Bone marrow (tissue), 2 donors: ENCODE results near the gene ARHGEF28.

Experiments
- DNase-seq, 2 donors: peaks; one replicate each; lab custom pipeline; 2025; lab: John Stamatoyannopoulos, UW

The ARHGEF28 gene

DNA sequence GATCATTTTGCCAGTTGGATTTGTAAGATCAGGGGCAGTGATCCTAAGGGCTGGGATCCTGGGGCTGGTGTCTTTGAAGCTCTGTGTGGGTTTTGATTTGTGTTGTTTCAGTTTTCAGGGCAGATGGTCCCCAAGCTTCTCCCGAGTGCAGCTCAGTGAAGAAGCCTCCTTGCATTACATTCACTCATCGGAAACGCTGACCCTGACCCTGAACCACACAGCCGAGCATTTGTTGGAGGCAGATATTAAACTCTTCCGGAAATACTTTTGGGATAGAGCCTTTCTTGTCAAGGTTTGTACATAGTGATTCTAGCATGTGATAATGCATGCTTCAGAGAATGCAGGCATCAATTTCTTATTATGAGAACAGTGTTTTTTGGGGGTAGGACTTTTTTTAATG lies 150.4 kb downstream of the ARHGEF28 start:
- DNase-seq = no peak

DNA sequence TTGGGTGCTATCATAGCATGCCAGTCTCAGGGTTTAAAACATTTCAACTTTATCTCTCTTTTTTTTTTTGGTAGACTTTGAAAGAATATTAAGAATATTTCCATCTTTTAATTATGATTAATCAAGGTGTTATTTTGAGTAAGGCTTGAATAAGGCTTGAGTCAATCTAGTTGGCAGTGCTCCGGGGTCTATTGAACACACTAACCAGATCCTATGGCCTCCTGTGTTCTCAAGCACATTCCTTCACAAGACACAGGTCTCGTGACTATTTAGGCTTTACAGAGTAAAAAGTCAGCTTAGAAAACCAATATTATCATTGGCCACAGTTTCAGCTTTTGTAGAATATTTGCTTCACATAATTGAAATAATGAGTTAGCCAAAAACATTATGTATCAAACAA lies 151.2 kb downstream of the ARHGEF28 start:
- no peak for DNase-seq

DNA sequence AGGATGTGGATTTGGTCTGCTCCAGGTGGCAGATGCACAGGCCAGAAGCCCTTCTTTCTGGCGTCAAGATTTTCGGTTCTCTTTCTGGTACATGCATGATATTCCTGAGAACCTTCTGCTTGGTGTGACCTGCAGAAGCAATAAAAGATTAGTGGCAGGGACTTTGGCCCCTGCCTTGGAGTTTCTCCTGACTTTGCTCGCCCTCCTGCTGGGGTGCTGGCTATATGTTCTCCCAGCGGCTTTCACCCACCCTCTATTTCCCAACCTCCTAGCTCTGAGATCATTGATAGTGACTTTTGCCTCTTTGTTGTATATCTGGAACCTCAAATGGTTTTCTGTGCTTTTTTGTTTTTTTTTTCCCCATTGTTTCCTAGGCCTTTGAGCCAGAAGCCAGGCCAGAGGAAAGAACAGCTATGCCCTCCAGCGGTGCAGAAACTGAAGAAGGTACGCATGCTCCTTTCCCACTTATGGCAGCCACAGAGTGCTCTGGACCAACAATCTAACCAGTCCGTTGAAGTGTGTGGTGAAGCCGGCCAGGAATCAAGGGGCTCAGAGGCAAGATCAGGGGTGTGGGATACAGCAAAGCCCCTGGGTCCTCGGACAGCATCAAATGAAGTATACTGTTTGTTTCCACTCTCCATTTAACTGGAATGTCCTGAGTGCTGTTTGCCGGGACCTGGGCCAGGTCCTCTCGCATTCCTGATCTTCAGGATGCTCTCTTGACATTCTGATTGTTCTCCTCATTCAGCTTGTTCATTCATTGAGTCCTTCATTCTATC lies 154.5 kb downstream of the ARHGEF28 start:
- DNase-seq = no peak

DNA sequence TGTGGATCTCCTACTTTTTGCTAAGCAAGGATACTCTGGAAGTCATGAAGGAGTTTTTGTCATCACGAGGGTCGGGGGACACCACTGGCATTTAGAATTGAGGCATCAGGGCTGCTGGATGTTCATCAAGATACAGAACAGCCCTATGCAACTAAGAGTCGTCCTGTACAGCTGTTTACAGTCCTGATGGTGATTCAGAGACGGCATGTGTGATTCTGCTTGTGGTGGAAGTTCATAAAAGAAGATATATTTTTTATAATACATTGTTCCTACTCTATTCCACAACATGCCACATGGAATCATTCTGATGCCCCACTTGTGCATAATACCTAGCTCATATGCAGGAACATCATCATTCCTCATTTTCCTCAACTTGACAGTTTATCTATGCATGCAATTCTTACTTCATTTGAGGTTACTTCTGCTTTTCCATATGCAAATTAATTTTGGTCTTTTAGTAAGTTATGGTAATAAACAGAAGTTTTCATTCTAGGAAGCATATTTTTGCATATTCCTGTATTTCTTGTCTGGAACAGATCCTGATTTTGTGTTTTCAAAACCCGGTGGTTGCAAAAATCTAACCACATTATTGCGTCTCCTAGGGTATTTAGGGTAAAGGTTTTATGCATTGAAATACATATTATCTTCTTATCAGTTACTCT lies 155.2 kb downstream of the ARHGEF28 start:
- no peak for DNase-seq

DNA sequence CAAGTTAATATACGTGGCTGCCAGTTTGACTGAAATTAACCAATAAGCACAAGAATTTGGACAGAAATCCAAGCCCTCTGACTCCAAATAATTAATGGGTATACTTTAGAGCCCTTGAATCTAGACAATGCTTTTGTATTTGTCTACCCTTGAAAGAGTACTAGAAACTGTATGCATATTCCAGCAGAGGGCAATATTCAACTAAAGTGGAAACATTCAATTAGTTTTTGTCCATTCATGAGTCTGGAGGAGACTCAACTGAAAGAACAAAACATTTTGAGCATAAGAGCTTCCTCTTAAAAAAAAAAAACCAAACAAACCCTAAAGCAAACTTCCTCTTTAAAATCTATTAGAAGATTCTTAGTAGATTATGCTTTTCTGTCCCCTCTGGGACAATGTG lies 157.8 kb downstream of the ARHGEF28 start:
- DNase-seq = peak in 1 of 2 donors; percentile 36

DNA sequence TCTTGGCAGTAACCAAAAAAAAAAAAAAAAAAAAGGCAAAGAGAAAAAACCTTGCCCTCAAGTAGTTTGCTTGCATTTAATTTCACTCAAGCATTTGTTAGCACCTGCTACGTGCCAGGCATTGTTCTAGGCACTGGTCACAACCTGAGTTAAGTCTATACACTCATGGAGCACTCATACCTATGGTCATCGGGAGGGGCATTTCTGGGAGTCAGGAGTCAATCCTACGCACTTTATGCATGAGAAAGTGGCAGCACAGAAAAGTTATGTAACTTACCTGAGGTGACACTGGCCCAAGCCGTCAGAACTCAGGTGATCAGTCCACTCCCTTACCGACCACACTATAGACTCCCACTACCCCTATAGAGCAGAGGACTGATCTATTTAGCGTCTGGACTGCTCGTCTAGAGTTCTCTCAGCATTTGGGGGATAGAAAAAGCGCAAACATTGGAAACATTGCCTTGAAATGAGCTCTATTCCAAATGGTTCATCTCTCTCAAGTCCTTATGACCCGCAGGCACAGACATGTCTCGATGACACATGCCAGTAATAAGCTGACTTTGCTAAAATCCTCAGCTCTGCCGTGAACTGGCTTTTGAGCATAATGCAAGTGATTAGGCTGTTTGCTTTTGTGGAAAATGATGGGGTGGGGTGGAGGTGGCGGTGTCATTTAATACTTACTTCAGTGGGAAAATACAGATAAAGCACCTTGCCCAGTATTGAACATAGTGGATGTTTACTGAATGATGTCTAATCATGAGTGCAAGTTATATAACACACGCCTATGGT lies 160.2 kb downstream of the ARHGEF28 start:
- DNase-seq = no peak

DNA sequence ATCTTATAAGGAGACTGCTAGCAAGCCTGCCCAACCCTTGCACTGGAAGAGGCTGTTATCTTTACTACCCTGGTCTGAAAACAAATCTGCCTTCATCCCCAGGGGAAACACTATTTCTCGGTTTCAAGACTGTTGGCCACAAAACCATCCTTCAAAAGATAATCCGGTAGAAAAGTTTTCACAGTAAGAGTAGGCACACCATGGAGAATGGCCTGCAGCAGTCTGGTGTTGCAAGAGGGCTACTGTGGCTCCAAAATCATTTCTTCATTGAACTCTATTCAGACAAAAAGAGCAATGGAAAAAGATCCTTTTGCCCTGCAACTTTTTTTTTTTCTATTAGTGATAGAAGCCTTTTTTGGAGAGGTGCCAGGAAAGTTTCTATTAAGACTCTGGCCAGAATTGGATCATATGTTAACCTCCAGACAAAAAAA lies 163.9 kb downstream of the ARHGEF28 start:
- DNase-seq = no peak

DNA sequence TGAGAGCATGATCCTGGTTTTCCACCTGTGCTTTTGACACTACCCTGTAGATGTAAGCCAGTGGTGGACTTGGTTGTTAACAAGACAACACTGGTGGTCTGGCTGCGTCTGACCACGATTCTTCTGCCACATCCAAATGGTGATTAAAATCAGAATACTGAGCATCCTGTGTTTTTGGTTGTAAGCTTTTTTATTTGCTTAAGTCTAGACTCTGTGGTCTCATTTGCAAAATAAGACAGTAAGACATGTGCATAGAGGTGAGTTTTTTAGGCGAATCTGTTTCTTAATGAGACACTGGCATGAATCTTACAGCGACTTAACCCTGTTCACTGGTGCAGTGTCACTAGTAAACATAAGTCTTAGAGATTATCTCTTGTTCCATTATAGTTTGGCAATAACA lies 165.4 kb downstream of the ARHGEF28 start:
- no peak for DNase-seq

DNA sequence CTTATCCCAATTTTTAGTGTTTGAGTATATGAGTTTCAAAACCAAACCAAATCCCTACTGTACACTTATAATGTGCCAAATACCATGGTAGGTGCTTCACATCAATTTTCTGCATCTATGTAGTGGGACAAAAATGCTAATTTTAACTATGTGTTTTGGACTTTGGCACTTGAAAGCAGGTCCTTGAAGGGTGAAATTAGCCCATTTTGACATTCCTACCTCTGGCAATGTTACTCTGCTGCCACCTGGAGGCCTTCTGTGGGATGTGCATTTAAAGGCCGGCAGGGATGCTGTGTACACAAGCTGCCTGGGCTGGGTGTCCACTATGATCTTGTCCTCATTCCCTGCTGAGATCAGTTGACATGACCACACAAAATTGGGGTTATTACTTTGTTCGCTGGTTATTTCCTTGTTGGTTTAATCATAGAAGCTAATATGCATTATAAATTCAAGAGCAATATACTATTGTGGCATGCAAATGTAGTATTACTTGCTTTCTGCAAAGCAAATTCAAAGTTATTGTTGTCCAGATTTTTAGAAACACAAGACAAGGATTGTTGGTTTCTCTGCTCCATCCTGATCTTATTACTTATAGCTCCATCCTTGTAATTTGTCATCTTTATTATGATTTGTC lies 166.8 kb downstream of the ARHGEF28 start:
- peak; percentile 10 to 28 for DNase-seq

DNA sequence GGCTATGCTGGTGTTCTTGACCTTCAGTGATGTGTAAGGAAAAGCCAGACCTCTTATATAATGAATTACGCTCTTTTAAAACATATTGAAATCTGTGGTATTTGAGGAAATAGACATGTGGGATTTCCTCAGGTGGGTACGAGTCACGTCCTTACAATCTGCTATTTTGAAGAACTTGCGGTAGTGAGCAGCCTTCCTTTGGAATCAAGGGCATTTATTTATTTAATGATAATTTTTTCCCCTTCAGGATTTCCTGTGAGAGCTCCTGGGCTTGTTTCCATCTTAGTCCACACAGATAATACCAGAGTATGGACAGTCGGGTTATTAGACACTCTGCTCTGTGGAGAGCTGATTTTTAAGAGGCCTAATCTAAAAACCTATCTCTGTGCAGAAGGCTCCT lies 167.9 kb downstream of the ARHGEF28 start:
- no peak for DNase-seq

DNA sequence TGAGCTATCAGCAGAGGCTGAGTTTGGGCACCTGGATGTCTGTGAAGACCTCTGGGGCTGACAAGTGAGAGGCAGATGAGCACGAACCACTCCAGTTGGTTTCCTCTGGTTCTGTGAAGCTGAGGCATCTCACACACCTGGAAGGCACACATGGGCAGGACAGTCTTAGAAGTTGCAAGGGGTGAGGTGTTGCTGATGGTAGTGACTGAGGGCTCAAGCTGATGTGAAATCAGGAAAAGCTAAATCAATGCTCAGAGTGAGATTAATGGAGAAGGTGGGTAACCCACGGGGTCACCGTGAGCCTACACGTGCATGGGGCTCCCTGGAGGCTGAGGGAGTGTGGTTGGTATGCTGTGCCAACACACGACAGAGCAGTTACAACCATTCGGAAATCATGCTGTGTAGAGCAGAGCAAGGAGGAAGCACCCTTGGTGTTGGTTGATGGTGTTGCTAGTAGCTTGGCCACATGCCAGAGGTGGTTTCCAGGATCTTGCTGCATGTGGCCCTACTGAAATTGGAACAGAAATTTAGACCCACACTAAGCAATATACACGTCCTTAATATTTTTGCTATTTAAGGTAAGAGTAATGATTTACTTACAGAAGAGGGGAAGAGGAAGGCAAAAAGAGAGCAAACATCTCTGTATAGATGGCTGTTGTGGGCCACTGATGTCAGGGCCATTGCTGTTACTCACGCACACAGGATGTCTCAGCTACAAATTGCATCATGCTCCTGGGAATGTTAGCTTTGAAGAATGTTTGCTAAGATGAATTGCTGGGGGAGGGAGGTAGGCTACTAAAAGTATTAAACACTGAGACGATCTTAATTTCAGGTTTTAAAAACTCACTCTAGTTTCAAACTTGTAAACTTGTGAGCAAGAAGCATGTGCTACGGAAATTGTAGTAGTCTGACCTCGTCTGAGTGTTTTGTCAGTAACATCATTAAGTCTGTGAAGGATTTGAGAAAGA lies 170.5 kb downstream of the ARHGEF28 start:
- DNase-seq = peak in 1 of 2 donors; percentile 15

DNA sequence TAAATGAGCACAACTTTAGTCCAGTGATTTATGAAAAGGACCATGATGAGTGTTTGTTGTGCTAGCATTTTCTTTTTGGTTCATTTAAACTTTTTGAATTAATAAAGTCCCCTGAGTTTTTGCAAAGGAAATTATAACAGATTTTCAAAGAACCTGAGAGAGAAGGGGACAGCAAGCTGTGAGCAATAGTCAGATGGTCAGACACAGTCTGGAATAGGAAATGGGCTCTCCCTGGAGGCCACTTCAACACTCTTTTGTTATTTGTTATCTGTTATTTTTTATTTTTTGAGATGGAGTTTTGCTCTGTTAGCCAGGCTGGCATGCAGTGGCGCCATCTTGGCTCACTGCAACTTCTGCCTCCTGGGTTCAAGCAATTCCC lies 171.1 kb downstream of the ARHGEF28 start:
- DNase-seq = no peak

DNA sequence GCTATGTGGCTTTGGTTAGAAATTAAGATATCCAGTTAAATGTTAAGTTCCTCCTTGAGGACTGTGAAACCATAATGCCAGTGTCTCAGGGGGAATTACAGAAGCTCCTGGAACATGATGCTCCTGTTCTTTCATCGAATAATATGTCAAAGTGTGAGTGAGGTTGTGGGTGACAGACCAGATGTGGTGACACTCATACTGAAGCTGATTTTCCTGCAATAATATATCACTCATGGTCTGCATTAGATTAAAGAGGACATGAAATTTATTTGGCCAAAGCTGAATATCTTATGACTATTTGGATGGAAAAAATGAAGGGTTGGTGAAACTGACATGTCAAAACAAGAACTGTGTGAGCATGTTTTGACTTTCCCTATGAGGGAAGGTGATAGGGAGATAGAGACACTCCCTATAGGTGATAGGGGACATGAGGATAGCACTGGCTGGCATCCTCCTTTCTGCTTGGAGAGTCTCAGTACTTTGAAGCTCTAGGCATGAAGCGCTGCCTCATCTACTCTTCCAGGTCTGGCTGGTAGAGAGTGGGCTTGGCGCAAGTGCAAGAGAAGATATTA lies 173.5 kb downstream of the ARHGEF28 start:
- DNase-seq = no peak

DNA sequence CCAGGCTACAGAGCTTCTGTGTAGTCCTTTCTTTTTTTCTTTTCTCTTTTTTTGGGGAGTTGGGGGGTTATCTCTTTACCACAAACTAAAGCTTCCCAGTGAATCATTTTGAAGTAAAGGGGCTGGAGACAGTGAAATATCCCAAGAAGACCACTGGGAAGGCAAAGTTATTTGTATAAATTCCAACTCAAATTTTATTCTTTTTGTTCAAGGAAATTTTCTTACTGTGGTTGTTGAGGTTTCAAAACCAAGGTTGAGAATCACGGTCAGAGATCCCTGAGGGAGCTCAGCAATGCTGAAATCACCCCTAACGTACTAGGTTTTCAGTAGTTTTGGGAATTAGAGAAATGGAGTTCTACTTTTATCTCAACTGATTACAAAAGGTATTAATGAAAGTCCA lies 175.7 kb downstream of the ARHGEF28 start:
- no peak for DNase-seq

DNA sequence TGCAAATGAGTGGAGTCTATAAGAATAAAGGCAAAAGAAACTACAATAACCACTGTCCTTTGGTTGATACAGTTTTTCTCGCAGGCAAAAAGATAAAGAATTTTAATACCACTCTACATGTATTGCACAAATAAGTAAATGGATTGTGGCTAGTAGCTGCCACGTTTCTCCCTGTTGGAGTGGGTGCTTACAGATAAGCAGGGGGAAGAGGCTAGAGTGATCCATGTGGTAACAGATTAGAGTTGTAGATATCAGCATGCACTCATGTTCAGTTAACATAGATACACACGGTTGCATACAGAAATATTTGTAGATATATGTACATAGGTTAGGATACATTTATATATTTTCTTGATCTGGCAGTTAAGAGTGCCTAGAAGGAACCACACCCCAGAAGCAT lies 179.5 kb downstream of the ARHGEF28 start:
- DNase-seq = no peak

DNA sequence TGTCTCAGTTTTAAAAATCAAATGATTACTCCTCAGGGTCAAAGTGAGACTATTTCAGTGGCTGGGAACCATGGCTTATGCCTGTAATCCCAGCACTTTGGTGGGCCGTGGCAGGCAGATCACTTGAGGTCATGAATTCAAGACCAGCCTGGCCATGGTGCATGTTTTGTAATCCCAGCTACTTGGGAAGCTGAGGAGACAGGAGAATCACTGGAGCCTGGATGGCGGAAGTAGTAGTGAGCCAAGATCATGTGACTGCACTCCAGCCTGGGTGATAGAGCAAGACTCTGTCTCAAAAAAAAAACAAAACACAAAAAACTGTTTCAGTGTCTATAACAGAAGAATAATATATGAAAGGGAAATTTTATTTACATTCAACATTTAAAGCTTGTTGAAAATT lies 182.9 kb downstream of the ARHGEF28 start:
- DNase-seq = no peak

DNA sequence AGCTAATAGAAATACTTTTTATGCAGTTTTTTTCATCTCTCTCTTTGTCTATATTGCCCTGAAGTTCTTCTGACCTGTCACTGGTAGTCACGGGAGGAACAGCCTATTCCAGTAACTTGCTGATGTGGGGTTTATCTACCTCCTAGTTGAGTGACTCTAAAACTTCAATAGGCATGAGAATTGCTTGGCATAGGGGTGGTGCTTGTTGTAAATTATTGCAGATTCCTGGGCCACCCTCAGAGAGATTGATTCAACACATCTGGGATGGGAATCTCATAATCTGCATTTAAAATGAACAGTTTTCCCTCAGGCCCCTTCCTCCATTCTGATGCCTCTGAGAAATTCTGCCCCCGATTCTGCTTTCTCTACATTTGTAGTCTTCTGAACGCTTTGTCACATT lies 184.4 kb downstream of the ARHGEF28 start:
- no peak for DNase-seq

DNA sequence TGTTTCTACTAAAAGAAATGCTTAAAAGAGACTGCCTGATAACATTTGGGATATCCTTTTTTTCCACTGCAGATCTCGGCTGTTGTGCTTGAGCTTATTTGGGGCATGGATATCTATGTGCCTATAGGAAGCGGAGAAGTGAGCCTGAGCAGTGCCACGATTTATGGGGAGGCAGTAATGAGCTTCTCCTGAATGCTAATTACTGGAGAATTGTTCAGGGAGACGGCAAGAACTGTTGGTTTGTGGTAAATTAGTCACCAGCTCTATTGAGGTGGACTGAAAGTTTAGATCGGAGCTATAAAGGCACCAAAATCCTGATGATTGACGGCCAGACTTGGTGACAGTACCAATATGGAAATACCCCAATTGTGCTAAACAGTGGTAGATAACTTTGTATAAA lies 186.5 kb downstream of the ARHGEF28 start:
- DNase-seq = no peak

DNA sequence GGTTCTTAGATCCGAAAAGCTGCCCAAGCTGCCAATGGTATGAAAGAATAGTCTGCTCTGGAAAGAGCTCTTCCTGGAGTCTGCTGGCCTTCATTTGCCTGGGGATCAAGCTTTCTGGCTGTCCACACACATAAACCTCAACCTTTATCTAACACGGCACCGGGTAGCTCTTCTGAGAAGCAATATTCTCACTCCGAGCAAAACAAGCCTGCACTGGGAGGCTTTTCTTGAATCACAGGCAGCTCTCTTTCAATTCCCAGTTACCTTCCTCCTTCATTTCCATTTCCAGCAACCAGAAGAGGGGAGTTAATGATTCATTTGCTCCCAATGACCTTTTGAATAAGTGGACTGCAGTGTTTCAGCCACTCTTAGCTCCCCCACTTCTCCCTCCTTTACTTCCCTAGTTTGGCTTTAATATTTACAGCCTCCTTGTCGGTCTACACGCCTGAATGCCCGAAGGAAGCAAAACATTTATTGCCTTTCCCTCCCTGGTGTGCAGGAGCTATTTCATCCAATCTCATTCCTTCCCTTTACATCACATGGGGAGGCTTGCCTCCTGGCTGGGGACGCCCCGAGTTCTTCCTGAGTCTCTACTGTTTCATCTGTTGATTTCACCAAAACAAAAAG lies 187.1 kb downstream of the ARHGEF28 start:
- no peak for DNase-seq

DNA sequence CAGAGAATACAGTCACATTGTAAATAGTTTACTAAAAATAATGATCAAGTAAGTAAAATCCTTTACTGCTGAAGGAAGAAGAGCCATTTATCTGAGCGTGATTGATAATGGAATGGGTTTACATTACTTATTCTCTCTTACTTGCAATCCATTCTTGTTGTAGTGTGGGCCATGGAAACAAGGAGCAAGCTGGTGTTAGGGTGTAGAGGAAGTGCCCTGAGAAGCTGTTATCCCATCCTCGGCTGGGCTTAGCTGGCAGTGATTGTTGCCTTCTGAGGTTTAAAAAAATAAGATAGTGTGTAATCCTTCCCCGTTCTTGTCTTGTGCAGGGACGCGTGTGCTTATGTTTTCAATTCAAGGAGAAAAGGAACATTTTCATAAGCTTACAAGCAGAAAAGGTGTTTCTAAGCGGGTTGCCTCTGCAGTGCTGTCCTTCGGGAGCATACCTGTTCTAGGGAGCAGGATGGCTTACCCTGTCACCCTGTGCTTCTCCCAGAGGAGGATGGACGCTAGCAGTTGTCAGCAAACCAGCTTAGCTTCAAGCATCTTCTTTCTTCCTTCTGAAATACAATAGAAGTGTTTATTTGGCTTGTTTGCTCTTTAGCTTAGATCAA lies 188.3 kb downstream of the ARHGEF28 start:
- no peak for DNase-seq
